GM18873 (cell line): ENCODE data around the gene COL12A1.
A peak's percentile ranks its signal among the peaks of the same experiment; 100 is the strongest.

Experiments
- ATAC-seq: cut with Tn5 transposase; IDR thresholded peaks from one replicate; pipeline ENCODE4 v1.9.1; 2021; ENCODE audit warnings: mild to moderate bottlenecking, moderate library complexity, moderate number of reproducible peaks; ENCODE audit not compliant: unreplicated experiment, low FRiP score

Gene COL12A1

DNA sequence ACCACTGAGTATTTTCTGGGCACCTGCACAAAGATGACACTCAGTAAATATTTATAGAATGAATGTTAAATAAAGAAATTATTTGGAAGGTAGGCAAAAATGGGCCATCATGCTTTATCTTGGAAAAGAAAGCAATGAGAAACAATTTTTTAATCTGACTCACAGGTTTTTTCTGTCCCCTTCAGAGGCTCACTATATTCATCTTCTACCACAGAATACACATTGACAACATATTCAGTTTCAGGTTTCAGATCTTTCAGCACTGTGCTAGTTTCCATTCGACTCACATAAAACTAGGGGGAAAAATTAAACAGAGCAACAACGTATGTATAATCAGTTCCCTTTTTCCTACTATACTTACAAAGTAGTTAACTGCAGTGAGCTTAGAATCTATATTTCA, 58.3 kb downstream of the COL12A1 start:
- ATAC-seq, result peak; percentile 88

DNA sequence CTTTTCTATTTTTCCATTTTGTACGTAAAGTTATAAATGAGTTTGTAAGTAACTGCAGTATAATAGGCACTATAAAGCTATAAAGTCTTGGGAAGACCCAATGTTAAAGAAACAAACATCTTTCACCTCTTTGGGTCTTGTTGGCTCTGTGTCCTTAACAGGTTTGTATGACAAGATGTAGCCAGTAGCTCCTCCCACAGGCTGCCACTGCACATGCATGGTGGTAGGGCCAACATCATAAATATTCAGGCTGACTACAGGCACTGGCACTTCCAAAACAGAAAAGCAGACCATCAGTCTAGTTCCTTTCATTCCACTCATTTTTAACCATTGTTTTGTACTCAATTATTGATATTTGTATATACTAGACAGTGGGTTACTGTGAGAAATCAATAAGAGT, 59.9 kb downstream of the COL12A1 start:
- no peak for ATAC-seq

DNA sequence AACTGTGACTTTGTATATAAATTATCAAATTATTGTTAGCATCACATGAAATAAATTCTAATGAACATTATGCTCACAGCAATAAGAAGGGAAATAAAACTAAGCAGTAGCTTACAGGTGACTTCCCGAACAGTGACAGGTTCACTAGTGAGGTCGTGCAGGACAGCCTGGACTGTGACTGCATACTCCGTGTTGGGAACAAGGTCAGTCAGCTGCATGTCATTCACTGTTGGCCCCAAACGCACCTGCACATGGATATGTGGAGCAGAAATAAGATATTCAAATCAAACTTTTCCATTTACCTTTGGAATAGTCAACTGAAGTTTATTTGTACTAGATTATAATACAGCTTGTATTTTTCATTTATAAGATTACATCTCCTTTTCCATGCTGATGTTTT, 60.6 kb downstream of the COL12A1 start:
- no peak for ATAC-seq

DNA sequence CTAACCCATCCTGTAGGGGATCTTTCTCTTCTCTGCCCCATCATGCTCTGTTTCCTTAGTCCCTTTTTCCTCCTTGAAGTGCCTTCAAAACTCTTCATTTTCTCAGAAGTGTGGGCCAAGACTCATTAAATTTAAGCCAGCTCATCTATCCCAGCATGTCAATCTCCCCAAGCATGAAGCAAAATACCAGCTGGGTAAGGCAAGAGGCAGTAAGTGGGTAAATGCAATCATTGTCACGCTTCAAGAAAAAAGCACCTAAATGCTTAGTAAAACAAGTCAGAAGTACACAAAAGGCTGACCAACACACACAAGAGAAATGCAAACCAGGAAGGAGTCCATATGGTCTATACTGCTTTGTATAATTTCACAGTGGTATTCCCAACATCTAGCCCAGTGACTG, 61.5 kb downstream of the COL12A1 start:
- ATAC-seq, result no peak

DNA sequence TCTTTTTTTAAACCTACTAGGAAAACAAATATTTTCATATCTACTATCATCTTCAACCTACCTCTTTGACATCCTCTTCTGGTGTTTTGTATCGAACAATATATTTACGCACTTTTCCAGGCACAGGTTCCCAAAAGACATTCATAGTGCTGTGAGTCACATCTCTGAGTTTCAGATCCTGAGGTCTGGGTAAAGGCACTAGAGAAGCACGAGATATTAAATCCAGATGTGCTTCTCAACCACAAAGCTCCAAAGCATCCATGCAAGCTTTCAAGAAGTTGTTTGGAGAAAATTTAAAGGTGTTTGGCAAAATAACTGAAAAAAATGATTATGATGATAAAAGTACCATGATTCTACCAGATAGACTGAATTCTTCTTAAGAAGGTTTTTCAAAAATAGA, 62.7 kb downstream of the COL12A1 start:
- no peak for ATAC-seq

GRCh38 chr6:75142721-75143120, 63.1 kb downstream of the COL12A1 start:
- ATAC-seq, result no peak

DNA sequence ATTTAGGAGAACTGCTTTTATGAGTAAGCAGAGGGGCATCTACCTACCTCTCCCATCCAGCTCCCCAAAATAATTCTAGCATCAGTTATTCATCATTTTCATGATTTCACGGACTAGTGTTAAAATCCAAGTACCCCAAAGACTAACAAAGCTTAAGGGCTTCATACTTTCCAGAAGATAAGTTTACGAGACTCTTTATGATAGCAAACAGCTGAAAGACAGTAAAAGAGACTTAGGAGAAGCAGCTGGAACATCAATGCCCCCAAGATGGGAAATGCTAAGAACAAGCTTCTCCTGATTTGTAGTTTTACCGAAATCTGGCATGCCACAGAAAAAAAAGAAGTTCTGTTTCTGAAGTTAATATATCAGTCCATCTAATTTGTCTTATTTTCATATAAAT, 70.0 kb downstream of the COL12A1 start:
- no peak for ATAC-seq

GRCh38 chr6:75135450-75135849, 70.4 kb downstream of the COL12A1 start:
- no peak for ATAC-seq

DNA sequence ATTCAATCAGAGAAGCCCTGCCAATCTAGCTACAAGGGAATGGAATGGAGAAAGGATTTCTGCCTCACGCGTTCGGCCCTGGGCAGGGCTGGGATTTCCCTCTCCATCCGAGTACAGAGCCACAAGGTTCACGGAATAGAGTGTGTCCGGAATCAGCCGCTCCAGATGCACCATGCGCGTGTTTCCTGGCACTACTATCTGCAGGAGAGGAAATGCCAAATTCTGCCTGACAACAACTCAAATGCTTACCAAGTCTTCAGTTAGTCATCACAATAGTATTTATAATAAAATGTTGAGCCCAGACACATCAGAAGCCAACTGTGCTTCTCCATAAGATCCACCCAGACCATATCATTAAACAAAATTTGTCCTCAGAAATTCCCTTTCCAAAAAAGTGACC, 75.1 kb downstream of the COL12A1 start:
- no peak for ATAC-seq

- no peak for ATAC-seq
These were observed 76.8 kb downstream of the COL12A1 start for GRCh38 chr6:75128878-75129570.

GRCh38 chr6:75126518-75126917, 79.3 kb downstream of the COL12A1 start:
- no peak for ATAC-seq

DNA sequence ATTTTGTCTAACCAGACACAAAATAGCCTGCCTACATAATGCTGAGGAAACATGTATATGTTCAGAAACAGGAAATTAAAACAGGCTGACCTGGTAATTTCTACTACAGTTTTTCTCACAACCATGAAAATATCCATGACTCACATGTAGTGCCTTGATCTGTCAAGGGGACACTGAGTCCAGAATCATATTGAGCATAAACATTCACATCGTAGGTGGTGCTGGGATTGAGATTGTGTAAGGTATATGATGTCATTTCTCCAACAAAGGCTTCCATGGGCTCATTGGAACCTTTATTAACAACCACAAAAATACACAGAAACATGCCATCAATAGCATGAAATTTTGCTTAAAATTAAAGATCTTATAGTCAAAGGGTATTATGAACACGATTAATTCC, 80.9 kb downstream of the COL12A1 start:
- no peak for ATAC-seq

DNA sequence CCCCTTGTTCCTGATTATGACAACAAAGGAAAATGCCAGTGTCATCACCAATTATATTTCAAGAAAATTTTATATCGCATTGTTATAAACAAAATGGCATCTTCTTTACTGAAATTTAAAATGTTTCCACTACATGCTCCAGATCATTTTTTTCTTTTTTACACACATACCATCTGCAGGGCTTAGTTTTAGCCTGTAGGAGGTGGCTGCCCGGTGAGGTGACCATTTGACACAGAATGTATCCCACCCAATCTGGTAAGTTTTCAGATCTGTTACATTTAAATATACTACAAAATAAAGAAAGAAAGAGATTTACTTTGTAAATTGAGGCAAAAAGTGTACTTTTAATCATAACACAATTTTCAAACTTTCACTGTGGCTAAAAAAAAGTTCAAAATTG, 81.8 kb downstream of the COL12A1 start:
- no peak for ATAC-seq

DNA sequence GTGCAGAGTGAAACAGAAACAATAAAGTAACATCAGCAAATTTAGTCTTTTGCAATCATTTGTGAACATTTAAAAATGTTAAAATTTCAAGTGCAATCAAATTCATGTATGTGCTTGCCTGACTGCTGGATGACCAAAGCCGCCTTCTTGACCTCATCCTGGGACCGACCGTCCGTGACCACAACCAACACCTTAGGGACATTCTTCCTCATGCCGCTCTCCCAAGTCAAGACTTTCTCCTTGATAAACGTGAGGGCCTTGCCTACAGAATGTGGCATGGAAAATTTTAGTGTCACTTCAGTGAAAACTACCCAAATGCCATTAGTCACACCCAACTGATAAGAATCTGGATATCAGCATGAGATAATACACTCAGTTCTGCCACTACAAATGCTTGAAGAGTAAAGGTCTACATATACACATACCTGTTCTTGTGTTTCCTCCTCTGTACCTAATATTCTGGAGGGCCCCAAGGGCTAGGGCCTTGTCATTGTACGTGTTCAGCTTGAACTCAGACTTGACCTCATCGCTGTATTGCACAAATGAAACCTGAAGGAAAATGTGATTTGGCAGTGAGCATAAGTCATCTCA, 86.8 kb downstream of the COL12A1 start:
- no peak for ATAC-seq

DNA sequence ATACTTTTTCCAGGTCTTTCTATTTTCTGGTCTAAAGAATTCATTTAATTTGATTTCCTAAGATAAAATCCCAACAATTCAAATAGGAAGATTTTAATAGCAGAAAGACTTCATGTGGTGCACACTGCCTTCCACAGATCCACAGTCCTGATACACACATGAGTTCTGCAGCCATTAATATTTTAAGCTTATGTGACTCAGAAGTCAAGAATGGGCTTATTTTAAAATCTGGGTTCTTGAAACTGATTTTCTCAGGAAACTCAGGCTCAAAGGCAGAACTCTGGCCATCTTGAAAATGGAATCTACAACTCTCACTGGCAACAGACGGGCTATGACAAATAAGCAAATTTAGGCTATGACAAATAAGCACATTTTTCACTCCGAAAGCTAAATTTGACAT, 88.2 kb downstream of the COL12A1 start:
- ATAC-seq, result no peak

DNA sequence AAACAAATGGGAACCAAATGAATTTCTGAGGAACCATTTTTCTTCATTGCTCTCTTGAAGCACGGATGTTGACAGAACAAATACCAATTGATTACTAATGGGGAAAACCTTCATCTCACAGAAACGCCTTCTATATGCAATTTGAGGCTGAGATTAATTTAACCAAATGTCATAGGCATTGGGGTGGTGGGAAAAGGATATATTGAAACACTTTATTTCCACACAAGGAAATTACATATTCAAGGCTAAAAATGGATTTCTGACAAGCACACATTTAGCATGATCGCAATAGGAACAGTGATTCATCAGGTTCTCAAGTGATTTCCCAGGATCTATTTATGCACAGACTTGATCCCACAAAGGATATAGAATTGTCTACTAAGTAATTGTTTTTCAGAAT, 88.9 kb downstream of the COL12A1 start:
- ATAC-seq, result no peak

GRCh38 chr6:75115481-75115880, 90.4 kb downstream of the COL12A1 start:
- no peak for ATAC-seq

DNA sequence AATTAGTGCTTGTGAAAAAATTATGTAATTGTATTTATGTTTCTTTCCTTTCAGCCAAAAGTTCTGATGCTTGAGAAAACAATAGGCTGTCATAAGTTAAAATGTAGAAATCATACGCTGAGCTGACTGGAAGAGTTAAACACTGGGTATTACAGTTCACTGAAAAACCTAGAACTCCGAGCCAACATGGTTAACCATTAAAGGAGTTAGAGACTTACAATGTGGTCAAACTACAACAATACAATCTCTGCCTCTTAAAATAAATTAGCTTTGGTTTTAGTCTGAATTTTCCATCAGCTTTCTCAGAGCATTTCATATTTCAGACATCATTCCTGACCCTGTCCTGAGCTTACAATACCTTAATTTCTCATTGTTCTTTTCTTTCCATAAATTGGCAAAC, 91.0 kb downstream of the COL12A1 start:
- no peak for ATAC-seq

DNA sequence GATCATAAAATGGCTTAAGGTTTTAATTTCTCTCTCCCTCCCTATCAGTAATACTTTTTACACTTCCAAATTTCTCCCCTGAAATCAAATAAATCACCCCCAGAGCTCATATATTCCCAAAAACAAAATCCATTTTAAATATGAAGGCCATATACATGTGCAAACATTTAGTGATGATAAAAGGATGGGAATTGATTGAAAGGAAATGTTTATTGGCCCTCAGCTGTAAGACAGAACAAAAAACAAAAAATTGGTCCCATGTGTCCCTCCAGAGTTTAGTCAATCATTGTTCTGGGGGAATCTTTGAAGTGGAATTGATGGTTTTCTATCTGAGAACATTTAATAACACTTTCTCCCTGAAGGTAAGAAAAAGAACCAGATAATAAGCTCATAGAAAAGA, 91.7 kb downstream of the COL12A1 start:
- no peak for ATAC-seq

DNA sequence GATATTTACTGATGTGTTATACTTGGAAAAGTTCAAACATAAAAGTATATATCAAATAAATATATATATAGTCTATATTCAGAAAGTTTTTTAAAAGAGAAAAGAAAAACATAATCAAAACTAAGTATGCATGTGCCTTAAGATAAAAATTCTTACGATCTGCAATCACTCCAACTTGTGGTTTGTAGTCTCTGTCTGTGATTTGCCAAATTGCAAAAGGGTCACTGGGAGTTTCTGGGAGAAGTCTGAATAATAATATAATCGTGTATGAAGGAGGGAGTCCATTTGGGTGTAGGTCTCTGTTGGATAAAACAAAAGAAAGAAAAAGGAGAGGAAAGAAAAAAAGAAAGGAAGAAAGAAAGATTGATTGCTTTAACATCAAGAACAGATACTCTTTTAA, 92.4 kb downstream of the COL12A1 start:
- ATAC-seq, result no peak

- no peak for ATAC-seq
These were observed 96.1 kb downstream of the COL12A1 start for GRCh38 chr6:75109765-75110164.

- no peak for ATAC-seq
These were observed 96.8 kb downstream of the COL12A1 start for GRCh38 chr6:75109022-75109421.
